Hematopoietic multipotent progenitor cell treated with erythropoietin and hydrocortisone succinate and interleukin-3 and kit ligand, for 6 days (in vitro differentiated cells): Measurements from ENCODE around the gene ATOH8.
"Not testable (repeated sequence)": the region's sequence is repeated elsewhere in the genome, so short reads cannot be mapped to it uniquely, and the experiment has no call there.

ENCODE experiments used
- DNase-seq: peaks from one replicate; pipeline ENCODE4 v3.0.0-alpha.2; 2015

Gene ATOH8

GRCh38 chr2:85806358-85807118 lies 52.7 kb downstream of the ATOH8 start:
- DNase-seq: no peak

GRCh38 chr2:85807756-85808155 lies 54.0 kb downstream of the ATOH8 start:
- no peak for DNase-seq

GRCh38 chr2:85810371-85811179 lies 56.8 kb downstream of the ATOH8 start:
- DNase-seq: no peak

GRCh38 chr2:85811180-85812093 lies 57.6 kb downstream of the ATOH8 start:
- DNase-seq: no peak

- DNase-seq: no peak
These were observed 58.4 kb downstream of the ATOH8 start for GRCh38 chr2:85812094-85812735.

- DNase-seq: no peak
These were observed 59.6 kb downstream of the ATOH8 start for GRCh38 chr2:85813211-85813981.

GRCh38 chr2:85813982-85814801 lies 60.4 kb downstream of the ATOH8 start:
- DNase-seq: peak; percentile 86

- no peak for DNase-seq
These were observed 61.2 kb downstream of the ATOH8 start for GRCh38 chr2:85814802-85815550.

- no peak for DNase-seq
These were observed 66.2 kb downstream of the ATOH8 start for GRCh38 chr2:85819811-85820510.

GRCh38 chr2:85822766-85823165 lies 69.0 kb downstream of the ATOH8 start:
- no peak for DNase-seq

GRCh38 chr2:85823951-85824350 lies 70.2 kb downstream of the ATOH8 start:
- no peak for DNase-seq

GRCh38 chr2:85826990-85827878 lies 73.4 kb downstream of the ATOH8 start:
- peak; percentile 88 for DNase-seq

GRCh38 chr2:85827879-85828569 lies 74.2 kb downstream of the ATOH8 start:
- DNase-seq: no peak

- DNase-seq: no peak
These were observed 74.9 kb downstream of the ATOH8 start for GRCh38 chr2:85828725-85829124.

- not testable (repeated sequence) for DNase-seq
These were observed 75.6 kb downstream of the ATOH8 start for GRCh38 chr2:85829394-85829793.

- no peak for DNase-seq
These were observed 76.9 kb downstream of the ATOH8 start for GRCh38 chr2:85830645-85831044.

GRCh38 chr2:85831735-85832134 lies 77.9 kb downstream of the ATOH8 start:
- no peak for DNase-seq

- no peak for DNase-seq
These were observed 80.7 kb downstream of the ATOH8 start for GRCh38 chr2:85834466-85834865.
